HG03469 (cell line): ENCODE data around the gene GID8.

Source experiments
- ATAC-seq: cut with Tn5 transposase; IDR thresholded peaks from one replicate; pipeline ENCODE4 v1.9.1; 2021; ENCODE audit warnings: mild to moderate bottlenecking, moderate library complexity, moderate number of reproducible peaks; ENCODE audit not compliant: unreplicated experiment

Gene GID8

DNA sequence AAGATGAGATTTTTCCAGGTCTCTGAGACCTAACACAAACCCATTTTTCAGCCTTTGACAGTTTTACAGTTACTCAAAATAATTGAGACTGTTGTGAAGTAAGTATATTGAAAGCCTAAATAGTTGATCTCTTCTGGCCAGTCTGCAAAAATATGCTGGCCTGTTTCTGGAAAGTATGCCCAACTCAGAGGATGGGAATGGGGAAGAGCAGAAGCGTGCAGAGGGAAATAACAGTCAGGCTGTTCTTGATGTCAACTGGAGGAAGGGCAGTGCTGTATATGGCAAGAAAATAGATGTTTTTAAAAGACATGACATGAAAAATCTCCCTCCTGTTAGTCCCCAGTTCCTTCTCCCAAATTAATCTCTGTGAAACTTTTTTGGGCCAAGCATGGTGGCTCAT, 3.8 kb downstream of the GID8 start:
- no peak for ATAC-seq

DNA sequence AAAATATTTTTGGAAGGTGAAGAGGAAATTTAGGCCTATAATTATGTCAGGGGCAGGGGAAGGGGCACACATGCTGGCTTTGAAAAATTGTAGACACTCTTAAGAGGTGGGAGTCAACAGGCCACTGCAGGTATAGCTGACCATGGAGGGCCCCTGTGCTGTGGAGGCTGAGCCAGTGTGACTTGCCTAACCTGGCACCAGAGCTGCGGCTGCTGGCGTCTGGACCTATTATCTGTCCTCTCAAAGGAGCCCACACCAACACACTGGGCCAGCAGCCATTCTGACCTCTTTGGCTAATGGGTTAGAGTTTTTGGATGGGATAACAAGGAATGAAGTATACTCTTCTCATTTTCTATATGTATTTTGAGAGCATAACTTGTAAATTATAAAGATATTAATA, 4.5 kb downstream of the GID8 start:
- no peak for ATAC-seq

DNA sequence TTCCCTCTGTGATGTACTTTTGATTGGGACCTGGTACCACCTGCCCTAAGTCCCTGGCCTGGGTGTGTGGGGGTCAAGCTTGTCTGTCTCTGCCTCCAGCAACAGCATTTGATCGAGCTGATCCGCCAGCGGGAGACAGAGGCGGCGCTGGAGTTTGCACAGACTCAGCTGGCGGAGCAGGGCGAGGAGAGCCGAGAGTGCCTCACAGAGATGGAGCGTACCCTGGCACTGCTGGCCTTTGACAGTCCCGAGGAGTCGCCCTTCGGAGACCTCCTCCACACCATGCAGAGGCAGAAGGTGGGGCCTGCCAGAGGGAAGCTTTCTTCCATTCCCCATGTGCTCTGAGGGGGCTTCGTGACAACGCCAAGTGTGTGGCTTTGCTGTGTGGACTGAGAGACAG, 5.4 kb downstream of the GID8 start:
- no peak for ATAC-seq

DNA sequence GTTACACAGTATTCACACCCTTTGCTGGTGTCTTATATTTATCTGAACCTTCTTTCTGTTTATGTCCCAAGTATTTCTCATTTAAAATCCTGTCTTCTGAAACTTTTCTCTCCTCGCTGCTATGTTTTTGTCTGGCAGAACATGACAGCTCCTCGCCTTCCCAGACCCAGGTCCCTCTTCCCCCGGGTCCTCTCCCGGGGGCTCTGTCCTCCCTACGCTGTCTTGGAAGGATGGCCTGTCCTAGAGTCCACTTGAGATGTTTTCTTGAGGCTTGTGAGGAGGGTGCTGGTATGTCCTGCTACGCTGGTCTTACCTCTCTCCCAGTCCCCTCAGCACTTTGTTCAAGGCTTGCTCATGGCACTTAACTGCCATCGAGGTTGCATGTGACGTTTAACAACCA, 6.2 kb downstream of the GID8 start:
- ATAC-seq: no peak

DNA sequence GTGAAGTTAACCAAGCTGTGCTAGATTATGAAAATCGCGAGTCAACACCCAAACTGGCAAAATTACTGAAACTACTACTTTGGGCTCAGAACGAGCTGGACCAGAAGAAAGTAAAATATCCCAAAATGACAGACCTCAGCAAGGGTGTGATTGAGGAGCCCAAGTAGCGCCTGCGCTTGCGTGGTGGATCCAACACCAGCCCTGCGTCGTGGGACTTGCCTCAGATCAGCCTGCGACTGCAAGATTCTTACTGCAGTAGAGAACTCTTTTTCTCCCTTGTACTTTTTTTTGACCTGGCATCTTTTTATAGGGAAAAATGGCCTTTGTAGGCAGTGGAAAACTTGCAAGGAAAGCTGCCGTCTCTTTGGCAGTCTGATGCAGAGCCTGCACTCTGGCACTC, 6.8 kb downstream of the GID8 start:
- no peak for ATAC-seq

DNA sequence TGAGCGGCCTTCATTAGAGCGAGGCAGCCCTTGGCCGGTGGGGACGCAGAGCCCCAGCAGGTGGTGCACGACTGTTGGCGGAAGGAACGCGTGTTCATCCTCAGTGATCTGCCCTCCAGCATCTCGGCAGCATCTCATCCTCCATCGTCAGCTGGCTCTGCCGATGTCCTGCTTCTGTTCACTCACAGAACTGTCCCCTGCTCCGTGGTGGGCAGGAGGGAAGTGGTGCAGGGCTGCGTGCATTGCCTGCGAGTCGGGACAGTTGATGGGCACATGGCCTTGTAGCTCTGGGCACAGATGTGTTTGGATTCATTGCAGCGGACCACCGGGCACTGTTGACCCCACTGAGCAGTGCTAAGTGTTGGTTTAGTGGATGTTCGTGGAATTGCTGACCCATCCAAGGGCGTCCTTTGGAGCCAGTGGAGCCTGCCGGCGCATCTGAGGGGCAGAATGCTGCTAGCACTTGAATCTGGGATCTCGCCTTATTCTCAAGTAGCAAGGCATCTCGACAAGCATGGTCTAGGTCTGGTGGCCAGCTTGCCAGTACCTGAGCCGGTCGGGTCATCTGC, 7.9 kb downstream of the GID8 start:
- no peak for ATAC-seq

DNA sequence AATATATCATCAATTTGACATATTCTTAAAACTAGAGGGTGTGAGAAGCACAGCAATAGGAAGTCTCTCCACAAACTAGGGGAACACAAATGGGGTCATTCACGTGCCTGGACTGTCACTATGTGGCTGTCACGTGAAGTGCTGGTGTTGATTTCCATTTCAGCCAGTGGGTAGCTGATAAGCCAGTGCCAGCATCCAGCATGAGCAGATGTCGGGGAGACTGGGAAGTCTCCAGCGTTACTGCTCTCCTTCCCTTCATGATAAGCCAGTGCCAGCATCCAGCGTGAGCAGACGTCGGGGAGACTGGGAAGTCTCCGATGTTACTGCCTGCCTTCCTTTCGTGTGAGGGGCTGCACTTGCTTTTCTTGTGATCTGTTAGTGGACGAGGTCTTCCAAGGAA, 9.0 kb downstream of the GID8 start:
- no peak for ATAC-seq

DNA sequence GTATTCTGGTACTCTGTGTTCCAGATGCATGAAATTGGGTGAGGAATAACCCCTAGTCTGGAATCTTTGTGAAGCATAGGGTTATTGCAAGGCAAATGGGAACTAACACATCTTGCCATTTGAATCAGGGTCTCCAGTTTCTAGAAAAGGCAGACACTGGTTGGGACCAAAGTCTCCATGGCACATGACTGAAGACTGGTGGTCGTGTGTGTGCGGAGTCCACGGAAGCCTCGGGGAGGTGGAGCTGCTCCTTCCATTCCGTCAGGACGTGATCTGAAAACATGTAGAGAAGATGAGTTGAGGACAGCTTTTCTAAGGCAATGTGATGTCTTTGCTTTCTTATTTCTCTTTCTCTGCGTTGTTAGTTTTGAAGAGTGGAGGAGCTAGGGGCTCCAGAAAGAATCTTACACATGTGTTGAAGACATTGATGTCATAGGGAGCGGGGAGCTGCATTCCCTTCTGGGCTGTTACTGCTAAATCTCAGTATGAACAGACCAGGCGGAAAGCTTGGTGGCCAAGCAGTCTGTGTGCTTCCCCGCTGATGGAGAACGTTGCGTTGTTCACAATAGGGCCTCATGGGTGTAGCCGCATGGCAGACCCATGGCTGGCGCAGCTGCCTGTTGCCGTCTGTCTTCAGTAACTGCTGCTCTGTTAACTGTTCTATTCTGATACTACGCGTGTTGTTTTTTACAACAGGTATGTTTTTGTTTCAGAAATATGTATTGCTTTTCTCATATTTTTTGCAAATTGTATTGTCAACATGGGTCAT, 9.8 kb downstream of the GID8 start:
- no peak for ATAC-seq

DNA sequence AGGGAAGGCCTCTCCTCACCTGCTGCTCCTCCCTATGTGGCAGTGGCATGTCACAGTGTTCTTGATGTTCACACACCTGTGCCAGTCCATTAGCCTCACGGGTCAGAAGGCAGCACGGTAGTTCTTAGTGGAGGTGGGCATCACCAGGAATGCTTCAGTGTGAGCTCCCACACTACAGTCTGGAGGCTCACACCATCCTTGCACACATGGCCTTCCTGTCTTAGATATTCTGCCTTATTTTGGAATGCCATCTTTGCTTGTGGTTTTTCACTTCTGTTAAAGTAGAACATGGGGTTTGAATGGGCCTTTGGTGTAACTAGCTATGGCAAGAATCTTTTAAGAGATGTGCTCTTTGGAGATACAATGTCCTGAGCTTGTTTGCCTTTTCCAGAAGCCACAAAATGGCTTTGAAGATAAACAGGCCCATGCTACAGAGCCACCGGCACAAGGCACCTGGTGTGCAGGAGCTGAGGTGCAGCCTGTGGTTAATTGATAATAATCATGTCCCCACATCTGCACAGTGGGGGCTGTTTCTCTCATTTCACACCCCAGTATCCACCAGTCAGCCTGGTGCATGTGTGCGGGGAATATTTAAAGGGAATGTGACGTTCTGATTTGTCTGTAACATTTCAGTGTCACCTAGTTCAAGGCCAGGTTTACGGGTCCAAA, 11.3 kb downstream of the GID8 start:
- ATAC-seq: no peak

DNA sequence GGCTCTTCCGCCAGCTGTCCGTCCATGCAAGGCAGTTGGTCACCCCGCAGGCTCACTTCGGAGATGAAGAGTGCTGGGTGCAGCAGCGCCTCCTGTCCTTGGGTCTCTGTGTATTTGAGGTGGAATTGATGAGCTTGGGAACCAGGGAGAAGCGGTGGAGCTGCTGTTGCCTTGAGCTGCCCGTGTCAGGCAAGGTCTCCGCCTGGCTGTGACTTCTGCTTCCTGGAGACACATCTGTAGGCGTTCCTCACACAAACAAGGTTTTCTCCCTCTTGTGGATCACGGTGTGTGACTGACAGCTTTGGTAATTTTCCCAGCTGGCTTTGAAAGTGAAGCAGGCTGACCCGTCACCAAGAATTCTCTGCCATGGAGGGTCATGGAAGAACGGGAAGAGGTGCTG, 12.0 kb downstream of the GID8 start:
- no peak for ATAC-seq

DNA sequence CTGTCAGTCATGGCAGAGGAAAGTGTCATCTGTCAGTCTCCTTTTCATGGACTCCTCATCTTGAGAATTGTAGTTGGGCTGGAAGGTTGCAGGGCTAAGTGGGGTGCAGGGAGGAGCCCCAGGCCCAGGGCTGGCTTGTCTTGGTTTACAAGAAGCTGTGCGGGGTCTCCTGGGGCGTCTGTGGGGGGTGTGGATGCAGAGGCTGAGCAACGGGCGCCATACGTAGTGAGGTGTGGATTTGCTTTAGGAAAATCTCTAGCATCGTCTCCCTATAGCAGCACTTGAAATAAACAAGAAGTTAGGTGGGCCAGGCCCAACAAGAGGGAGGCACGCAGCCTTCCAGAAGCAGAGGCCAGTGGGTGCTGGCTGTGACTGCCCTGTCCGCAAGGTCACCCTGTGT, 12.8 kb downstream of the GID8 start:
- no peak for ATAC-seq

DNA sequence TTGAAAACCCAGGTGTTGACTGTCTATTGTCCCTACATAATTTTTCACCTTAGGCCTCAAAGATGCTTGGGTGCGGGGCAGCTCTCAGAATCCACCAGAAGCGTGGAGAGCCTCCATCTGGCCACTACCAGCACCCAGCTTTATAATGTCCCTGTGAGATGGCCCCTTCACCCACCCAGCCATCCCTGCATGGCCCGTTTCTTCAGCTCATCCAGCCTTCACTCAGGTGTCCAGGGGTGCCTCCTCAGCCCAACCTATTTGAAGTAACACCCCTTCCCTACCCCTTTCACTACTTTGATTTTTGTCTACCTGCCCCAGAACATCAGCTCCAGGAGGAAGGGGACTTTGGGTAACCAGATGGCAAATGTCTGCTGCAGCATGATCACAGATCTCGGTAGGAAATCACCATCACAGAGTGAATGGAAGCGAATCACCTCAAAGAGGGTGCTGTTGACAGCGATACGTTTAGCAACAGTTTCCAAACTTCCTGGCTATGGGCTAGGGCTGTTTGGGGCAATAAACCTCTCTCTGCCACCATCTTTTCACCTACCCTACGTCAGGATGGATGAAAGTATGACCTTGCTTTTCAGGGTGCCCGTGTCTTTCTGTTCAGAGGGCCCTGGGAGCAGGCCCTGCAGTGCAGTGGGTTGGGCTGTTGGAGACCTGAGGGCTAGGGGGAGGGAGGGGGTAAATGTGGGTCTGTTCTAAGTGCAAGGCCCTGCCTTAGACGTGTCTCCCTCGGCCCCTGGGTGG, 13.4 kb downstream of the GID8 start:
- ATAC-seq: no peak

DNA sequence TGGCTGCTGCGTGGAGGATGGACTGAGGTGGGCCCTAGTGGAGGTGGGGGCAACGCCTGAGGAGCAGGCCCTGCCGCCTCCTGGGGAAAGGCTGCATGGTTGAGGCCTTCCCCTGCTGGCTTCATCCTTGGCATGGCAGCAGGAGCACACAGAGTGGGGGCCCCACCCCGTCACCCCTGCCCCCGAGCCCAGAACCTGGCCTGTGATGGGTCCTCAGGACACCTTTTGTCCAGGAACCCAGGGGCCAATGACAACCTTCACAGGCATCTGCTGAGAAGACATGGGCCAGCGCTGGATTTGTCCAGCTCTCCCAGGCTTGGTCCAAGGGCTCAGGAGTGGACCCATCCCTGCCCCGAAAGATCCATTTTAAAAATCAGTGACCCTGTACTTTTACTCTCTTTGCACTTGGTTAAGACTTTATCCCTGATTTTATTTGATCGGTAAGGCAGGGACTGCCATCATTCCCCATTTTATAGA, 14.0 kb downstream of the GID8 start:
- no peak for ATAC-seq

DNA sequence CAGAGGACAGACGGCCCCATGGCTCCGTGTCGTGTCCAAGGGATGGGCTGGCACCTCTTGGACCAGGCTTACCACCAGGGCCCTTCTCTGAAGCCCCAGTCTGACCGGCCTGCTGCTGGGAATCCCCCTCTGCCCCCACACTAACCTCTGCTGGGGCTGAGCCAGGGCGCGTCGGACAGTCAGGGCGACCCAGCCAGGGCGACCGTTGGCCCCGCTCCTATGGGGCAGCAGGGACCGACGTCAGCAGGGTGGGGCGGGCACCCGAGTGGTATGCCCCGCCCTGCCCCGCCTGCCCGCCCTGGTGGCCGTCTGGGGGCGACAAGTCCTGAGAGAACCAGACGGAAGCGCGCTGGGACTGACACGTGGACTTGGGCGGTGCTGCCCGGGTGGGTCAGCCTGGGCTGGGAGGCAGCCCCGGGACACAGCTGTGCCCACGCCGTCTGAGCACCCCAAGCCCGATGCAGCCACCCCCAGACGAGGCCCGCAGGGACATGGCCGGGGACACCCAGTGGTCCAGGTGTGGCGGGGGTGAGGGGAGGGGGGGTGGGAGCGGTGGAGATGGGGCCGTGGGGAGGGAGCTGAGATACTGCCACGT, 14.5 kb downstream of the GID8 start, which contains the start of gene SLC17A9:
SLC17A9 (plus strand) TSS at position 337 of the 595 bp plus-strand sequence; CDS start at position 459, 122 bp downstream.
- ATAC-seq: no peak

DNA sequence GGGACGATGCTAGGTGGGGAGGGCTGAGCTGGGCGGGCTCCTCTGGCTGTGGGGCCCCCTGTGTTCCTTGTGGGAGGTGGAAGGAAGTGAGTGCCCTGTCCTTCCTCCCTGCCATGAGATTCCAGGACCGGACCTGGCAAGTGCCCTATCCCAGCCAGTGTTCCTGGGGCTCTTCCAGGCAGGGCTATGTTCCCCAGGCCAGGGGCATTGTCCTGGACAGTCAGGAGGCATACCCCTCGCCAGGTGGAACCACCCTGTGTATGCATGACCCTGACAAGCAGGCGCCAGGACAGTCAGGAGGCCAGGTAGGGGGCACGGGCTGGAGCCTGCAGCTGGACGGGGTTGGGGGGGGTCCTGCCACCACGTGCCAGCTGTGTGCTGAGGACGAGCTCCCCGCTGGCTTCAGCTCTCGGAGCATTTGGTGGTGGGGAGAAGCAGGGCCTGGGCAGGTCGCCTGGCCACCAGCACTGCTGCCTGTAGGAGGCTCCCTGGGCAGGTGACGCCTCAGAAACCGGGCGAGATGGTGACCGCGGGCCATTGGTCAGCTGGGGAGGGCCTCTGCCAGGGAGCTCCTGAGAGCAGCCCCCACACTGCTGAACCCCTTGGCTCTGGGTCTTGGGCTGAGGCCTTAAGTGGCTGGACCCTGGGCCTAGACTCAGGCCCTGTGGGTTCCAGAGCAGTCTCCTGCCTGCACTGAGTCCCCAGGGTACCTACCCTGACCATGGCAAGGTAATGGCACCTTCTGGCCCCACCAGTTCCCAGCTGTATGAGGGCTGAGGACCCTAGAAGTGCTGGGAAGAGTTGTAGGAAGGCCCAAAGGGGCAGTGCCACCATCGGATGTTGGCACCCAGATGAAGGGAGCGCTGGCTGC, 15.3 kb downstream of the GID8 start:
- ATAC-seq: no peak

DNA sequence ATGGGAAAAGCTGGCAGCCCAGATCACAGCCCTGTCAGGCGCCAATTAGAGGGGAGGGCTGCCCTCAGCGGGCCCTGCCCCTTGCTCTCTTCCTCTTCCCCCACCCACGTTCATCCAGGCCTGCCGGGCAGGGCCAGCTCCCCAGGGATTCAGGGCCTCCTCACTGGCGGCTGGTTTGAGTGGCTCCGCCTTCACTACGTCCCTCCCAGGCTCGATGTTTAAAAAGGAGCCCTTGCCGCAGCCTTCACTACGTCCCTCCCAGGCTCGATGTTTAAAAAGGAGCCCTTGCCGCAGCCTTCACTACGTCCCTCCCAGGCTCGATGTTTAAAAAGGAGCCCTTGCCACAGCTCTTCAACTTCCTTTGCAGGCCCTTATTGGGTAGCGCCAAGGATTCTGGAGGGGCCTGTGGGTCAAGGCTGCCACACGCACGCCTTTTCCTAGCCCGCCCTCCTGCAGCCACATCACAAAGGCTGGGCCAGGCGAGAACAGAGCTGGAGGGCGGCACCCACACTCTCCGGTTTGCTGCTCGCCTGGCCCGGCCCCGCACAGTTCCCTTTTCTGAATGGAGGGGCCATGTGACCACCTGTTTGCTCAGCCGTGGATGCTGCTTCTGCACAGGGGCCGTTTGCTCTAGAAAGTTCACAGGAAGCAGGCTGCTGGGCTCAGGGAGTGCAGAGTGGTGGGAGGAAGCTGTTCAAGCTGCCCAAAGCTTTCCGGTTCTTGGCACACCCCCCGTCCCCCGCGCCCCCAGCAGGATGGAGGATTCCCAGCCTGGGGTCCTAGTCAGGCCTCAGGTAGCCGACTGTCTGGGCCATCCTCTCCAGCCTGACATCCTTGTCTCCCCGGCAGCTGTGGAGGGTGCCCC, 16.1 kb downstream of the GID8 start:
- ATAC-seq: peak; percentile 43

DNA sequence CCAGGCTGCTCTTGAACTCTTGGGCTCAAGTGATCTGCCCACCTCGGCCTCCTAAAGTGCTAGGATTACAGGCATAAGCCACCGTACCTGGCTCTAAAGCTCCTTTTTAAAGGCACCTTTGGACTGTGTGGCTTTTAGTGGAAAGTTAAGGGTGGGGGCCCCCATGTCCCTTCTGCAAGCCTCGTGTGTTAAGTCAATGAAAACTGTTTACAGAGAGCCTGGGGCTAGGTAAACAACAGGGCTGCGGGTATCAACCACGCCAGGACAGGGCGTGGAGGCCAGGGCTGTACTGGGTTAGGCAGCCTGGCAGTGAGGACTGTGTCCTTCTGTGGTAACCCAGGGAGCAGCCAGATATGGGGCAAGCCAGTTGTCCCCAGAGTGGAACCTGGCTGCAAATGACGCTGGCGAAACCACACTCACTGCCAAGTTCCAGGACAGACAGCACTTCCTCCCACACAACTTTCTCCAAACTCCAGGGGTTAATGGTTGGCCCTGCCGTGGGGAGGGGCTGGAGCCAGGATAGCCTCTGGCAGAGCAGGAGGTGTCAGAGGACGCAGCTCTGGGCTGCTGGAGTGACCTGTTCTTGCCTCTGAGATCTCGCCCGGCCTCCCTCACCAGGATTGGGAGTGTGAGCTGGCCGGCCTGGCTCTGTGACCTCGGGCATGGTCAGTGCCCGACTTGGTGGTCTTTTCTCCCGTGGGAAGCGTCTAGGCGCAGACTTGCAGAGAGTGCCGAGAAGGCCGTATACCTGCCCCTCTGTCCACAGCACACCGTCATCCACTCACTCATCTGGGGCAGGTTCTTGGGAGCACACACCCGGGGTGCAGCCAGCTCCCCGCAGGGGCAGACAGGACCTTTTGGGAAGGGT, 17.8 kb downstream of the GID8 start:
- ATAC-seq: no peak
